MG63 (cell line): Measurements from ENCODE around the gene RBM3. TPM values are rescaled to one million over a fixed set of nuclear protein-coding genes. Genes with fewer than 3 reads are reported as not detected.
"Not testable (repeated sequence)": the region's sequence is repeated elsewhere in the genome, so short reads cannot be mapped to it uniquely, and the experiment has no call there.

Experiments
- DNase-seq: peaks from one replicate; pipeline ENCODE4 v3.0.0-alpha.2; 2020
- H3K27me3 ChIP-seq: fragments of 250-450 bp; sonication (Bioruptor Pico); 2 replicates; pipeline ENCODE4 v1.5.1; 2020; ENCODE audit warnings: mild to moderate bottlenecking, moderate library complexity
- H3K36me3 ChIP-seq: fragments of 250-450 bp; sonication (Bioruptor Pico); 2 replicates; pipeline ENCODE4 v1.5.1; 2020; ENCODE audit warnings: mild to moderate bottlenecking, moderate library complexity
- H3K4me3 ChIP-seq: fragments of 250-450 bp; sonication (Bioruptor Pico); 2 replicates; pipeline ENCODE4 v1.5.1; 2020; ENCODE audit warnings: mild to moderate bottlenecking, moderate library complexity
- H3K9me3 ChIP-seq: fragments of 250-450 bp; sonication (Bioruptor Pico); 2 replicates; pipeline ENCODE4 v1.5.1; 2020; ENCODE audit warnings: mild to moderate bottlenecking, moderate library complexity
- total RNA-seq: library from RNA; depleted of rRNA; stranded (reverse); fragments of >200 nt; shearing (Covaris generic); gene quantifications from 2 replicates; pipeline ENCODE4 v1.2.3, GENCODE V29; 2014; ENCODE audit warnings: low replicate concordance; rRNA removed

The RBM3 gene
- total RNA-seq = 291 and 416 TPM in 2 replicates

GRCh38 chrX:48574270-48575266 is at the start of gene RBM3:
Gene RBM3 (plus strand): TSS chrX:48574484. CDS start chrX:48575181, 697 bp downstream.
- Histone ChIP-seq H3K9me3 (no peaks in the 10 kb centered on the region), H3K27me3 (no peaks in the 10 kb centered on the region), H3K36me3 (peaks cover 47% of the 10 kb centered on the region), H3K4me3 (peak within 1 kb of the TSS; percentile 91)
- peak; percentile 93 for DNase-seq

GRCh38 chrX:48525853-48526252 is 48.4 kb upstream of the RBM3 start:
- H3K36me3 ChIP-seq, DNase-seq, H3K27me3 ChIP-seq, H3K4me3 ChIP-seq, H3K9me3 ChIP-seq: not testable (repeated sequence)

DNA sequence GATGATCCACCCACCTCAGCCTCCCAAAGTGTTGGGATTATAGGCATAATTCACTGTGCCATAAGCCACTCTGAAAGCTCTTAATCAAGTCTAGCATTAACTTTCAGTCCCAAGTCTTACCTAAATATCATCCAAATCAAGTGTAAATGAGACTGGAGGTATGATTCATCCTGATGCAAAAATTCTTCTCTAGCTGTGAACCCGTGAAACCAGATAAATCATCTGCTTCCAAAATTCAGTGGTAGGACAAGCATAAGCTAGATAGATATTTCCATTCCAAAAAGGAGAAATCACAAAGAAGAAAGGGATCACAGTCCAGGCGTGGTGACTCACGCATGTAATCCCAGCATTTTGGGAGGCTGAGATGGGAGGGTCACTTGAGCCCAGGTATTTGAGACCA is 43.5 kb upstream of the RBM3 start:
- Histone ChIP-seq H3K4me3 (no peak overlapping the region), H3K27me3 (no peaks in the 10 kb centered on the region), H3K36me3 (0 out of 2 replicates have a peak, but pooled peaks cover 2% of the 10 kb centered on the region), H3K9me3 (no peaks in the 10 kb centered on the region)
- no peak for DNase-seq

GRCh38 chrX:48531358-48531959 is 42.8 kb upstream of the RBM3 start:
- H3K27me3 ChIP-seq = no peaks in the 10 kb centered on the region
- no peak overlapping the region for H3K4me3 ChIP-seq
- peak; percentile 71 for DNase-seq
- 0 out of 2 replicates have a peak, but pooled peaks cover 2% of the 10 kb centered on the region for H3K36me3 ChIP-seq
- H3K9me3 ChIP-seq = no peaks in the 10 kb centered on the region

DNA sequence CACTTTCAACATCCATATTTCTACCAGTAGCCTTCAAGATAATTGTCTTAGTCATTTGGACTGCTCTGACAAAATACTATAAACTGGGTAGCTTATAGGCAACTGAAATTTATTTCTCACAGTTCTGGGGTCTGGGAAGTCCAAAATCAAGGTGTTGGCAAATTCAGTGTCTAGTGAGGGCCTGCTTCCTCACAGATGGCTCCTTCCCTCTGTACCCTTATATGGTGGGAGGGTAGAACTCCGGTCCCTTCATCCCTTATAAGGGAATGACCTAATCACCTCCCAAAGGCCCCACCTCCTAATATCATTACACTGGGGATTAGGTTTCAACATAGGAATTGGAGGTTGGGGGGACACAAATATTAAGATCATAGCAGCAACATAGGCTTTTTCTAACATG is 42.1 kb upstream of the RBM3 start:
- Histone ChIP-seq H3K36me3 (no peaks in the 10 kb centered on the region), H3K4me3 (no peak overlapping the region), H3K9me3 (no peaks in the 10 kb centered on the region), H3K27me3 (no peaks in the 10 kb centered on the region)
- no peak for DNase-seq

GRCh38 chrX:48533165-48533564 is 41.1 kb upstream of the RBM3 start:
- DNase-seq = no peak
- no peak overlapping the region for H3K4me3 ChIP-seq
- H3K36me3 ChIP-seq = no peaks in the 10 kb centered on the region
- no peaks in the 10 kb centered on the region for H3K9me3 ChIP-seq
- H3K27me3 ChIP-seq = no peaks in the 10 kb centered on the region

DNA sequence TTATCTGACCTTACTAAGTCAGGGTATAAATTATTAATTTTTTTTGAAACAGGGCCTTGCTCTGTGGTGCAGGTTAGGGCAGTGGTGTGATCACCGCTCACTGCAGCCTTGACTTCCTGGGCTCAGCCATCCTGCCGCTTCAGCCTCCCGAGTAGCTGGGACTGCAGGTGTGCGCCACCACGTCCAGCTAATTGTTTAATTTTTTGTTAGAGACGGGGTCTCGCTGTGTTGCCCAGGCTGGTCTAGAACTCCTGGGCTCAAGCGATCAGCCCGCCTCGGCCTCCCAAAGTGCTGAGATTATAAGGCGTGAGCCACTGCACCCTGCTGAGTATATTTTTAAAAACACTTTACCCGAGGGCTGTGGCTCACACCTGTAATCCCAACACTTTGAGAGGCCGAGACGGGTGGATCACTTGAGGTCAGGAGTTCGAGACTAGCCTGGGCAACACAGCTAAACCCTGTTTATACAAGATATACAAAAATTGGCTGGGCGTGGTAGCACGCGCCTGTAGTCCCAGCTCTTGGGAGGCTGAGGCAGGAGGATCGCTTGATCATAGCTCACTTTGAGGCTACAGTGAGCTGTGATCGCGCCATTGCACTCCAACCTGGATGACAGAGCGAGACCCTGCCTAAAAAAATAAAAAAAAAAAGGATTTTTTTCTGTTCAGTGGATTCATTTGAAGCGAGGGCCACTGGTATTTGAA is 35.5 kb upstream of the RBM3 start:
- Histone ChIP-seq H3K9me3 (no peaks in the 10 kb centered on the region), H3K36me3 (peaks cover 4% of the 10 kb centered on the region; the same call in 1 of the 2 replicates), H3K27me3 (no peaks in the 10 kb centered on the region), H3K4me3 (peak overlapping the region; percentile 58)
- DNase-seq = no peak

GRCh38 chrX:48539345-48540027 is 34.8 kb upstream of the RBM3 start, which contains the start of gene TBC1D25:
Gene TBC1D25 (plus strand): TSS chrX:48539714. CDS start chrX:48539798, 84 bp downstream.
- DNase-seq = peak; percentile 92
- H3K4me3 ChIP-seq = peak within 1 kb of the TSS; percentile 58
- no peaks in the 10 kb centered on the region for H3K27me3 ChIP-seq
- peaks cover 4% of the 10 kb centered on the region; the same call in 1 of the 2 replicates for H3K36me3 ChIP-seq
- H3K9me3 ChIP-seq = no peaks in the 10 kb centered on the region

GRCh38 chrX:48540028-48540375 is 34.3 kb upstream of the RBM3 start:
- Histone ChIP-seq H3K36me3 (peaks cover 4% of the 10 kb centered on the region; the same call in 1 of the 2 replicates), H3K4me3 (peak overlapping the region; percentile 58), H3K9me3 (no peaks in the 10 kb centered on the region), H3K27me3 (no peaks in the 10 kb centered on the region)
- no peak for DNase-seq

DNA sequence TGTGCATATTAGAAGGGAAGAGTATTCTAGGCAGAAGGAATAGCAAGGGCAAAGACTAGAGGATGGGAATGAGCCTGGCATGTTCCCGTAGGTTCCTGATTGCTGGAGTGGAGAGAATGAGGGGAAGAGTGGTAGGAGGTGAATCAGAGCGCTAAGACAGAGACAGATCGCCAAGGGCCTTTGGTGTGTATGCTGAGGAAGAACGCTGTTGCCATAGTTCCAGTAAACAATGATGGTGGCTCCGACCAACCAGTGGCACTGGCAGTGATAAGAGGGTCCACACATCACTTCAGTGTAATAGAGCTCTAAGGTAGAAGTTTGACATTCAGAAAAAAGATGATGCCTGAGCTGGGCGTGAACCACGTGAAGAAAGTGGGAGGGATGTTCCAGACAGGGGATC is 33.8 kb upstream of the RBM3 start:
- no peaks in the 10 kb centered on the region for H3K27me3 ChIP-seq
- H3K36me3 ChIP-seq = peaks cover 4% of the 10 kb centered on the region; the same call in 1 of the 2 replicates
- DNase-seq = no peak
- no peaks in the 10 kb centered on the region for H3K9me3 ChIP-seq
- peak overlapping the region; percentile 58 for H3K4me3 ChIP-seq

DNA sequence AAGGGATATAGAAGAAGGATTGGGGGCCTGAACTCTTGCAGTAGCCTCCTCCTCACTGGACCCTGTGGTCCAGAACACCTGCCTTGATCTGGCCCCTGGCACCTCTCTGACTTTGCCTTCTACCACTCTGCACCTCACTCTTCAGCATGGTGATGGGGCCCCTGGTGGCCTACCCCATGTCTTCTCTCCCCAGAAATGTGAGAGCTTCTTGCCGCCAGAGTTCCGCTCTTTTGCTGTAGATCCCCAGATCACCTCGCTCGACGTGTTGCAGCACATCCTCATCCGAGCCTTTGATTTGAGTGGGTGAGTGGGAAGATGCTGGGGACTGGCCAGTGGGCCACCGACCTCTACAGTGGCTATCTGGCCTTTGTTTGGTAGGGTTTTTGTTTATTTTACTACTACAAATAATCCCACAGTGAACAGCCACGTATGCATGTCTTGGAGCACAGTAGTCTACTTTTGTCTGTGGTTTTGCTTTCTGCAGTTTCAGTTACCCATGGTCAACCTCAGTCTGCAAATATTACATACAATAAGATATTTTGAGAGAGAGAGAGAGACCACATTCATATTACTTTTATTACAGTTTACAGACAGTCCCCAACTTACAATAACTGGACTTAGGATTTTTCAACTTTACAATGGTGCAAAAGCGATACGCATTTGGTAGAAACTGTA is 33.0 kb upstream of the RBM3 start:
- H3K27me3 ChIP-seq = no peaks in the 10 kb centered on the region
- no peak overlapping the region for H3K4me3 ChIP-seq
- no peak for DNase-seq
- H3K9me3 ChIP-seq = no peaks in the 10 kb centered on the region
- H3K36me3 ChIP-seq = peaks cover 4% of the 10 kb centered on the region; the same call in 1 of the 2 replicates

- no peak overlapping the region for H3K4me3 ChIP-seq
- no peaks in the 10 kb centered on the region for H3K27me3 ChIP-seq
- H3K36me3 ChIP-seq = no peaks in the 10 kb centered on the region
- DNase-seq = no peak
- no peaks in the 10 kb centered on the region for H3K9me3 ChIP-seq
Observed at GRCh38 chrX:48548871-48549270, 25.4 kb upstream of the RBM3 start.

- H3K36me3 ChIP-seq, H3K27me3 ChIP-seq, H3K9me3 ChIP-seq, H3K4me3 ChIP-seq, DNase-seq: not testable (repeated sequence)
Observed at GRCh38 chrX:48555731-48556325, 18.5 kb upstream of the RBM3 start.

GRCh38 chrX:48558271-48558670 is 16.0 kb upstream of the RBM3 start:
- no peak overlapping the region for H3K4me3 ChIP-seq
- DNase-seq = peak; percentile 61
- H3K27me3 ChIP-seq = no peaks in the 10 kb centered on the region
- H3K9me3 ChIP-seq = no peaks in the 10 kb centered on the region
- H3K36me3 ChIP-seq = peaks cover 4% of the 10 kb centered on the region; the same call in 1 of the 2 replicates

GRCh38 chrX:48559636-48560035 is 14.6 kb upstream of the RBM3 start:
- H3K27me3 ChIP-seq = no peaks in the 10 kb centered on the region
- H3K36me3 ChIP-seq = peaks cover 4% of the 10 kb centered on the region; the same call in 1 of the 2 replicates
- no peak overlapping the region for H3K4me3 ChIP-seq
- no peak for DNase-seq
- H3K9me3 ChIP-seq = no peaks in the 10 kb centered on the region
